Measurements from ENCODE around the gene RASSF4. TPM values are rescaled to one million over a fixed set of nuclear protein-coding genes. Genes with fewer than 3 reads are reported as not detected.

The RASSF4 gene
- total and polyA plus RNA-seq, 9 of the 15 experiments (the other 6 are each of a cell fraction or from before 2014, with no cell fraction given) = 0.01 to 0.62 (median 0.11) TPM; not detected in 3

- Histone ChIP-seq H2AFZ (ENCODE audit: low read depth, low read length) (no peak overlapping the region), H3K4me3 (no peak overlapping the region), H3K79me2 (ENCODE audit: control insufficient read depth, insufficient read depth, low read length) (no peaks in the 10 kb centered on the region), H3K9me3 (replicated peaks; ENCODE audit: control insufficient read depth, insufficient read depth, low read depth, low read length) (no peaks in the 10 kb centered on the region), H3K9ac (ENCODE audit: insufficient read depth in 1 of 2, low read depth in 2 of 2, low read length in 2 of 2) (no peak overlapping the region), H3K9me1 (ENCODE audit: control insufficient read depth, insufficient read depth, low read length) (no peaks in the 10 kb centered on the region), H3K27ac (ENCODE audit: extremely low read depth, low read depth, low read length) (no peak overlapping the region), H3K4me2 (ENCODE audit: insufficient read depth, low read length) (no peak overlapping the region), H3K4me1 (replicated peaks in 1 of 2; ENCODE audit: control insufficient read depth in 2 of 2, insufficient read depth in 2 of 2, low read length in 2 of 2) (no peaks in the 10 kb centered on the region), H3K27me3 (ENCODE audit: control insufficient read depth in 2 of 2, insufficient read depth in 2 of 2, low read length in 2 of 2) (peaks cover 9 to 44% of the 10 kb centered on the region in 2 experiments; a peak in 4 of 5 replicates), H3K36me3 (ENCODE audit: control insufficient read depth, insufficient read depth, low read length) (no peaks in the 10 kb centered on the region), H4K20me1 (replicated peaks; ENCODE audit: control insufficient read depth, insufficient read depth, low read length) (peaks cover 2% of the 10 kb centered on the region; the same call in 1 of the 2 replicates)
- DNase-seq (ENCODE audit: extremely low read depth in 1 of 4, low spot score in 3 of 4) (no peak), FAIRE-seq (no peak), ATAC-seq (no peak)
- intact Hi-C loops (cut with micrococcal nuclease) = no loop called here
- under 1% methylated on average over 18 of the region's 18 CpGs for WGBS (ENCODE audit: insufficient coverage, low coverage, missing lambda C conversion rate)
- in situ Hi-C loops (cut with MboI) = no loop called here
- TF ChIP-seq PHB (CRISPR knock-in tag; IDR thresholded peaks at IDR 0.05) (no peak), TEAD2 (tag; IDR thresholded peaks at IDR 0.05) (no peak), FOXK1 (CRISPR knock-in tag; IDR thresholded peaks at IDR 0.05; ENCODE audit: borderline replicate concordance) (no peak)
- TF ChIP-seq, protein P1, sequence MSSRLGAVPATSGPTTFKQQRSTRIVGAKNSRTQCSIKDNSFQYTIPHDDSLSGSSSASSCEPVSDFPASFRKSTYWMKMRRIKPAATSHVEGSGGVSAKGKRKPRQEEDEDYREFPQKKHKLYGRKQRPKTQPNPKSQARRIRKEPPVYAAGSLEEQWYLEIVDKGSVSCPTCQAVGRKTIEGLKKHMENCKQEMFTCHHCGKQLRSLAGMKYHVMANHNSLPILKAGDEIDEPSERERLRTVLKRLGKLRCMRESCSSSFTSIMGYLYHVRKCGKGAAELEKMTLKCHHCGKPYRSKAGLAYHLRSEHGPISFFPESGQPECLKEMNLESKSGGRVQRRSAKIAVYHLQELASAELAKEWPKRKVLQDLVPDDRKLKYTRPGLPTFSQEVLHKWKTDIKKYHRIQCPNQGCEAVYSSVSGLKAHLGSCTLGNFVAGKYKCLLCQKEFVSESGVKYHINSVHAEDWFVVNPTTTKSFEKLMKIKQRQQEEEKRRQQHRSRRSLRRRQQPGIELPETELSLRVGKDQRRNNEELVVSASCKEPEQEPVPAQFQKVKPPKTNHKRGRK (tag; IDR thresholded peaks at IDR 0.05) = no peak
- ChIA-PET CTCF (ENCODE audit: low intra/inter-chr PET ratio) (interaction anchor here (1.2 to 3.7 kb wide), 2 partner anchors 40 to 56 kb away, joined by 5 to 32 read pairs; no protein-coding TSS in a partner anchor), POLR2A (interaction anchor here (1.2 kb wide), 1 partner anchor 10 kb away, joined by 4 read pairs; no protein-coding TSS in a partner anchor)
- no TSS peak for BruUV-seq (replicated peaks)
These were observed 25.0 kb upstream of the RASSF4 start for GRCh38 chr10:44934416-44935200.
